Ascending aorta (tissue), 2 donors: ENCODE measurements around the gene SLC9A9. TPM values are rescaled to one million over a fixed set of nuclear protein-coding genes. Genes with fewer than 3 reads are reported as not detected.

Experiments used
- DNase-seq, 2 donors: peaks; one replicate each; pipeline ENCODE4 v3.0.0-alpha.2; 2019; ENCODE audit warnings: low spot score in 2 of 2
- H3K27ac ChIP-seq, 2 donors: fragments of 200-600 bp; sonication (generic); one replicate each; pipeline ENCODE4 v1.5.1; 2016 to 2017; ENCODE audit warnings: mild to moderate bottlenecking in 1 of 2
- H3K27me3 ChIP-seq: fragments of 200-600 bp; sonication (generic); one replicate; pipeline ENCODE4 v1.5.1; 2017
- H3K36me3 ChIP-seq, 2 donors: fragments of 200-600 bp; sonication (generic); one replicate each; pipeline ENCODE4 v1.5.1; 2016
- H3K4me1 ChIP-seq, 2 donors: fragments of 200-600 bp; sonication (generic); one replicate each; pipeline ENCODE4 v1.5.1; 2016 to 2017; ENCODE audit warnings: mild to moderate bottlenecking in 1 of 2
- H3K4me3 ChIP-seq, 2 donors: fragments of 200-600 bp; sonication (generic); one replicate each; pipeline ENCODE4 v1.5.1; 2016 to 2017; ENCODE audit warnings: mild to moderate bottlenecking in 1 of 2
- H3K9me3 ChIP-seq, 2 donors: fragments of 200-600 bp; sonication (generic); one replicate each; pipeline ENCODE4 v1.5.1; 2016
- CTCF ChIP-seq, 3 experiments: fragments of 200-600 bp in 2 of 3; fragments of 450-650 bp in 1 of 3; sonication (generic) in 2 of 3; IDR thresholded peaks; one replicate each; pipeline ENCODE4 v1.5.1; 2016 to 2019; ENCODE audit warnings: antibody characterized with exemption in 3 of 3, mild to moderate bottlenecking in 1 of 3, moderate library complexity in 1 of 3
- intact Hi-C: fragments of 100-400 bp; cut with DNase I; formaldehyde crosslinking; loops from one replicate; pipeline ENCODE4 v1.15.1; 2023
- total RNA-seq: library from RNA; depleted of rRNA; stranded (reverse); fragments of >200 nt; gene quantifications from one replicate; pipeline ENCODE4 v1.1.0, GENCODE V29; 2016

Gene SLC9A9
- total RNA-seq, 1 donor from 2014 or later, result 63.4 TPM

DNA sequence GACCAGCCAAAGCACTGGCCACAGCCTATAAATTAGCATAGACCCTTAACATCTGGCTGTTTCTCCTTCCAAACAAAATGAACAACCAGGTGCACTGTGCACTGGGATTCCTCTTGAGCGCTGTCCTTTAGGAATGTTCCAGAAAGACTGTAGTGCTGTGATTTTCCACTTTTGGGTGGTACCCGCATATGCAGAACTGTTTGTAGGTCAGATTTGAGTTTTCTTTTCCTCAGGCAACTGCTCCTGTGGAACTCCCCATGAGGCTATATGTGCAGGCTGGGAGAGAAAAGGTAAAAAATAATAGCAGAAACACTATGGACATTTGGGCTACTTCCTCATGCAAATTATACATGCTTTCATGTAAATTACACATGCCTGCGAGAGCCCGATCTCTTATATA is 589.6 kb downstream of the SLC9A9 start:
- Histone ChIP-seq H3K27ac (no peak overlapping the region), H3K9me3 (no peaks in the 10 kb centered on the region), H3K27me3 (no peaks in the 10 kb centered on the region), H3K4me1 (no peaks in the 10 kb centered on the region), H3K4me3 (no peak overlapping the region), H3K36me3 (no peaks in the 10 kb centered on the region)
- intact Hi-C loops, result no loop called here
- DNase-seq, result no peak
- no peak for TF ChIP-seq CTCF (IDR thresholded peaks at IDR 0.05)

DNA sequence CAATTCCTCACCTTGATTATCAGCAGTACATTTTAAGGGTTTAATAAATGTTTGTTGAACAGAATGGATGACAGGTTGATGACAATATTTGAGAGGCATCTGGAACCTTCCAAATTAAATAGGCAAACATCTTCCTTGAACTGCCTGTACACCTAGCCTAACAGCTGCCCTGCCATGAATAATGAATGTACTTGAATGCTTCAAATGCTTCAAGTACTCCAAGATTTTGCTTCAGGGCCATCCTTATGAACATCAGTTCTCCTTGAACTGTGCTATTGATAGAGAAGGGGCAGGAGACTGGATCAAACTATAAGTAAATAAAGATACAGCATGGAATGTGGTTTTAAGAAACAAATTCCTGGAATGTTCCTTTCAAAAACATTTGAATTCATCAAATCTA is 591.9 kb downstream of the SLC9A9 start:
- Histone ChIP-seq H3K4me1 (no peaks in the 10 kb centered on the region), H3K27ac (no peak overlapping the region), H3K9me3 (no peaks in the 10 kb centered on the region), H3K4me3 (no peak overlapping the region), H3K36me3 (no peaks in the 10 kb centered on the region), H3K27me3 (no peaks in the 10 kb centered on the region)
- no peak for DNase-seq
- intact Hi-C loops, result no loop called here
- TF ChIP-seq CTCF (IDR thresholded peaks at IDR 0.05), result no peak

DNA sequence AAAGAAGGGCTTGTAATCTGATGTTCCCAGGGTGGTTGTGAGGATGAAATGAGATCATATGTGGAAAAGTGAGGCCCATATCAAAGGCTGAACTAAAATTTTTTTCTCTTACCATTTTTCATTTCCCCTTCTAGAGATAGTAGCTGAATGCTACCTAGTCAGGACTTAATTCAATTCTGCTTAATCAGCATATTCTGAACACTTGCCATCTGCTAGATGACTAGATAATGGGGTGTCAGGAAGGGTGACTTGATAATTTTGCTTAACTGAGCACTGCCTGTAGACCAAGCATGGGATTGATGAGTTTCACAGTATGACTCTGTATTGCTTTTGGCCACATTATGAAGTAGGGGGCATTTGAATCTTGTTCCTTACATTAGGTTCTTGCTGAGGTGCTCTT is 592.5 kb downstream of the SLC9A9 start:
- Histone ChIP-seq H3K4me1 (no peaks in the 10 kb centered on the region), H3K36me3 (no peaks in the 10 kb centered on the region), H3K27ac (no peak overlapping the region), H3K27me3 (no peaks in the 10 kb centered on the region), H3K4me3 (no peak overlapping the region), H3K9me3 (no peaks in the 10 kb centered on the region)
- DNase-seq, result no peak
- TF ChIP-seq CTCF (IDR thresholded peaks at IDR 0.05), result no peak
- intact Hi-C loops, result no loop called here

DNA sequence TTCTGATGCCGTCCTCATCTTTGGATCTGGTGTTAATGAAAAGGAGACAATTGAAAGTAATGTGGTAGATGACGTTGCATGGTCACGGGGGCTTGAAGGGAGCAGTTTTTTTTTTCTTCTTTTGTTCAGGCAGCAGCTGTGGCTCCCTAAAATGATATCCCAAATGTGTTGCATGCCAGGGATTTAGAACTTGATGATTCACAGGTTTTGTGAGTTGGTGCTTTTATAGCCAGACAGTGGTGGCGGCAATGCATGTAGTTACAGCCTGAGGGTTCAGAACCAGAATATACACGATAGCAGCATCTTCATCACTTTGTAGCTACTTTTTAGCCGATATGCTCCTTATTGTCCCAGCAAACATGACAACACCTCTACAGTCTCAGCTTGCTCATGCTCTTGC is 595.3 kb downstream of the SLC9A9 start:
- Histone ChIP-seq H3K4me1 (no peaks in the 10 kb centered on the region), H3K4me3 (no peak overlapping the region), H3K27me3 (no peaks in the 10 kb centered on the region), H3K36me3 (no peaks in the 10 kb centered on the region), H3K9me3 (no peaks in the 10 kb centered on the region), H3K27ac (no peak overlapping the region)
- no peak for TF ChIP-seq CTCF (IDR thresholded peaks at IDR 0.05)
- intact Hi-C loops, result no loop called here
- DNase-seq, result no peak

- no peak overlapping the region for H3K27ac ChIP-seq
- no peak for DNase-seq
- H3K4me3 ChIP-seq, result no peak overlapping the region
- no peaks in the 10 kb centered on the region for H3K27me3 ChIP-seq
- H3K9me3 ChIP-seq, result no peaks in the 10 kb centered on the region
- H3K36me3 ChIP-seq, result no peaks in the 10 kb centered on the region
- intact Hi-C loops, result no loop called here
- TF ChIP-seq CTCF (IDR thresholded peaks at IDR 0.05), result no peak
- no peaks in the 10 kb centered on the region for H3K4me1 ChIP-seq
These were observed 599.3 kb downstream of the SLC9A9 start for GRCh38 chr3:143249014-143249413.

DNA sequence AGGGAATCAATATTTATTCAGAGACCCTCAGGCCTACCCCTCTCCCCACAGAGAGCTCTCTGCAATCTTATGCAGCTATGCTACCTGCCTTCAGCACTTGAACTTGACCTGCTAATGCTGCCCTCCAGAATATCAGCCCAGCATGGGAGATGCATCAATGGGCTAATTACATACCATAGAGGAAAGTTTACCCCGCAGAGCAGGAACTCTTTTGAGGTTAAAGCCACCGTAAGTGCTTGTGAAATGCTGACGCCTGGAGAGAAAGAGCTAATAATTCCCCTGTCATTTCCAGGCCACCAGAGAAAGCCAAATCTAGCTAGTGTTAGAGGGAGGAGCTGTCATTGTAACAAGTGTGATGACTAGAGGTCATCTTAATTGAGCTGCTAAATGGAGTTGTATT is 601.2 kb downstream of the SLC9A9 start:
- no peak for TF ChIP-seq CTCF (IDR thresholded peaks at IDR 0.05)
- Histone ChIP-seq H3K4me3 (no peak overlapping the region), H3K27me3 (no peaks in the 10 kb centered on the region), H3K36me3 (no peaks in the 10 kb centered on the region), H3K27ac (no peak overlapping the region), H3K4me1 (no peaks in the 10 kb centered on the region), H3K9me3 (no peaks in the 10 kb centered on the region)
- intact Hi-C loops, result no loop called here
- no peak for DNase-seq
